Astrocyte of the spinal cord (primary cell): ENCODE data around the gene EHMT1.
"Not testable (repeated sequence)": the region's sequence is repeated elsewhere in the genome, so short reads cannot be mapped to it uniquely, and the experiment has no call there.

ENCODE experiments used
- DNase-seq: peaks from one replicate; pipeline ENCODE4 v3.0.0; 2011; ENCODE audit warnings: low read depth, low spot score
- H3K4me3 ChIP-seq: 2 replicates; pipeline ENCODE4 v1.5.1; 2011; ENCODE audit warnings: low read depth, mild to moderate bottlenecking, low read length, moderate library complexity
- in situ Hi-C: cut with HindIII; loops from 2 replicates; pipeline ENCODE4 v1.10.0; 2017; ENCODE audit warnings: low sequenced_read_pairs
- TF ChIP-seq, protein P1 (sequence below): IDR thresholded peaks from 2 replicates; pipeline ENCODE4 v1.5.1; 2012; ENCODE audit warnings: low read depth, mild to moderate bottlenecking, low read length, inconsistent platforms

EHMT1 gene

DNA sequence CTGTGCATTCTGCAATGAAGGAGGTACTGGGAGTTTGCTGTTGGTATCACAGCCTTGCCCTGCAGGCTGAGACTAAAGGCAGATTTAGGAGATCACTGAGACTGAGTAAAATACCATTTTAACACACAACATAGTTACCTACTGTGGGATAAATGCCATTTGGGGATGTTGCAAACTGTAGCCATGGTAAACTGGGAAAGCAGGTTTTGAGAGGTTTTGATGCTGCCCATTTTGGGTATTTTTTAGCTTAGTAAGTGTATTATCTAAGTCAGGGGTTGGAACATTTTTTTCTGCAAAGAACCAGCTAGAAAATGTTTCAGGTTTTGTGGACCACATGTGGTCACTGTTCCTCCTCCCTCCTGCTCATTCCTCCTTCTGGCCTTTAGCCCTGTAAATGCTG lies 108.9 kb downstream of the EHMT1 start:
- H3K4me3 ChIP-seq: no peak overlapping the region
- no peak for DNase-seq
- in situ Hi-C loops: no loop called here
- TF ChIP-seq, protein P1, sequence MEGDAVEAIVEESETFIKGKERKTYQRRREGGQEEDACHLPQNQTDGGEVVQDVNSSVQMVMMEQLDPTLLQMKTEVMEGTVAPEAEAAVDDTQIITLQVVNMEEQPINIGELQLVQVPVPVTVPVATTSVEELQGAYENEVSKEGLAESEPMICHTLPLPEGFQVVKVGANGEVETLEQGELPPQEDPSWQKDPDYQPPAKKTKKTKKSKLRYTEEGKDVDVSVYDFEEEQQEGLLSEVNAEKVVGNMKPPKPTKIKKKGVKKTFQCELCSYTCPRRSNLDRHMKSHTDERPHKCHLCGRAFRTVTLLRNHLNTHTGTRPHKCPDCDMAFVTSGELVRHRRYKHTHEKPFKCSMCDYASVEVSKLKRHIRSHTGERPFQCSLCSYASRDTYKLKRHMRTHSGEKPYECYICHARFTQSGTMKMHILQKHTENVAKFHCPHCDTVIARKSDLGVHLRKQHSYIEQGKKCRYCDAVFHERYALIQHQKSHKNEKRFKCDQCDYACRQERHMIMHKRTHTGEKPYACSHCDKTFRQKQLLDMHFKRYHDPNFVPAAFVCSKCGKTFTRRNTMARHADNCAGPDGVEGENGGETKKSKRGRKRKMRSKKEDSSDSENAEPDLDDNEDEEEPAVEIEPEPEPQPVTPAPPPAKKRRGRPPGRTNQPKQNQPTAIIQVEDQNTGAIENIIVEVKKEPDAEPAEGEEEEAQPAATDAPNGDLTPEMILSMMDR: no peak

GRCh38 chr9:137728444-137729311 lies 109.9 kb downstream of the EHMT1 start:
- in situ Hi-C loops: no loop called here
- DNase-seq: no peak
- H3K4me3 ChIP-seq: no peak overlapping the region
- TF ChIP-seq, protein P1: no peak

GRCh38 chr9:137731216-137731946 lies 112.6 kb downstream of the EHMT1 start:
- in situ Hi-C loops: no loop called here
- no peak for DNase-seq
- TF ChIP-seq, protein P1: no peak
- no peak overlapping the region for H3K4me3 ChIP-seq

- TF ChIP-seq, protein P1: no peak
- in situ Hi-C loops: no loop called here
- DNase-seq: no peak
- no peak overlapping the region for H3K4me3 ChIP-seq
Observed at GRCh38 chr9:137731947-137732813, 113.4 kb downstream of the EHMT1 start.

- TF ChIP-seq, protein P1: no peak
- DNase-seq: no peak
- in situ Hi-C loops: no loop called here
- no peak overlapping the region for H3K4me3 ChIP-seq
Observed at GRCh38 chr9:137733429-137733828, 114.6 kb downstream of the EHMT1 start.

- TF ChIP-seq, protein P1: no peak
- DNase-seq: no peak
- no peak overlapping the region for H3K4me3 ChIP-seq
- in situ Hi-C loops: no loop called here
Observed at GRCh38 chr9:137734181-137734580, 115.4 kb downstream of the EHMT1 start.

GRCh38 chr9:137738182-137738696 lies 119.4 kb downstream of the EHMT1 start:
- in situ Hi-C loops, H3K4me3 ChIP-seq, DNase-seq: not testable (repeated sequence)
